ENCODE results near the gene OR11H7. TPM values are rescaled to one million over a fixed set of nuclear protein-coding genes. Genes with fewer than 3 reads are reported as not detected.

The OR11H7 gene
- total and polyA plus RNA-seq, 2 donors (not counting 1 experiment from before 2014, with no cell fraction given) = not detected

- no peak overlapping the region for H3K9ac ChIP-seq (ENCODE audit: insufficient read depth, low read length)
- no peaks in the 10 kb centered on the region for H3K4me1 ChIP-seq (ENCODE audit: control insufficient read depth, extremely low read depth, insufficient read depth, low read length)
- no peak overlapping the region for H2AFZ ChIP-seq (ENCODE audit: low read length)
- H3K4me3 ChIP-seq (replicated peaks in 1 of 4; ENCODE audit: control extremely low read depth in 1 of 4, insufficient read depth in 1 of 4, low read depth in 3 of 4, low read length in 4 of 4) = no peak overlapping the region
- no peak overlapping the region for H3K4me2 ChIP-seq (ENCODE audit: extremely low read depth, insufficient read depth, low read length)
- H4K20me1 ChIP-seq (ENCODE audit: control insufficient read depth, extremely low read depth, insufficient read depth, low read length) = no peaks in the 10 kb centered on the region
- DNase-seq (ENCODE audit: low read depth in 2 of 2) = no peak
- H3K79me2 ChIP-seq (ENCODE audit: control insufficient read depth, insufficient read depth, low read length) = no peaks in the 10 kb centered on the region
- TF ChIP-seq CTCF (conservative IDR thresholded peaks at IDR 0.05 in 1 of 2, IDR thresholded peaks at IDR 0.05 in 1 of 2; ENCODE audit: low read depth in 1 of 2, low read length in 2 of 2) (no peak), EZH2 (IDR thresholded peaks at IDR 0.05; ENCODE audit: low read length, missing control alignments) (no peak)
- H3K27ac ChIP-seq (ENCODE audit: insufficient read depth, low read length) = no peak overlapping the region
- no peaks in the 10 kb centered on the region for H3K9me3 ChIP-seq (ENCODE audit: control insufficient read depth, insufficient read depth, low read depth, low read length)
- no peaks in the 10 kb centered on the region for H3K36me3 ChIP-seq (ENCODE audit: control insufficient read depth, insufficient read depth, low read length)
- no peaks in the 10 kb centered on the region for H3K27me3 ChIP-seq (ENCODE audit: control insufficient read depth, insufficient read depth, low read length)
These were observed 48.3 kb upstream of the OR11H7 start for GRCh38 chr14:20180486-20180885.

- Histone ChIP-seq H3K27me3 (ENCODE audit: control insufficient read depth, insufficient read depth, low read length) (no peaks in the 10 kb centered on the region), H3K9me3 (ENCODE audit: control insufficient read depth, insufficient read depth, low read depth, low read length) (no peaks in the 10 kb centered on the region), H3K36me3 (ENCODE audit: control insufficient read depth, insufficient read depth, low read length) (no peaks in the 10 kb centered on the region), H3K4me3 (replicated peaks in 1 of 4; ENCODE audit: control extremely low read depth in 1 of 4, insufficient read depth in 1 of 4, low read depth in 3 of 4, low read length in 4 of 4) (no peak overlapping the region), H3K79me2 (ENCODE audit: control insufficient read depth, insufficient read depth, low read length) (no peaks in the 10 kb centered on the region), H2AFZ (ENCODE audit: low read length) (no peak overlapping the region), H3K9ac (ENCODE audit: insufficient read depth, low read length) (no peak overlapping the region), H3K4me1 (ENCODE audit: control insufficient read depth, extremely low read depth, insufficient read depth, low read length) (no peaks in the 10 kb centered on the region), H3K4me2 (ENCODE audit: extremely low read depth, insufficient read depth, low read length) (no peak overlapping the region), H3K27ac (ENCODE audit: insufficient read depth, low read length) (no peak overlapping the region), H4K20me1 (ENCODE audit: control insufficient read depth, extremely low read depth, insufficient read depth, low read length) (no peaks in the 10 kb centered on the region)
- TF ChIP-seq EZH2 (IDR thresholded peaks at IDR 0.05; ENCODE audit: low read length, missing control alignments) (no peak), CTCF (conservative IDR thresholded peaks at IDR 0.05 in 1 of 2, IDR thresholded peaks at IDR 0.05 in 1 of 2; ENCODE audit: low read depth in 1 of 2, low read length in 2 of 2) (no peak)
- no peak for DNase-seq (ENCODE audit: low read depth in 2 of 2)
These were observed 44.6 kb upstream of the OR11H7 start for GRCh38 chr14:20184181-20184580.

- no peak within 1 kb of the TSS for H3K4me2 ChIP-seq (ENCODE audit: extremely low read depth, insufficient read depth, low read length)
- H3K4me1 ChIP-seq (ENCODE audit: control insufficient read depth, extremely low read depth, insufficient read depth, low read length) = no peaks in the 10 kb centered on the region
- no peaks in the 10 kb centered on the region for H3K79me2 ChIP-seq (ENCODE audit: control insufficient read depth, insufficient read depth, low read length)
- no peak within 1 kb of the TSS for H3K4me3 ChIP-seq (replicated peaks in 1 of 4; ENCODE audit: control extremely low read depth in 1 of 4, insufficient read depth in 1 of 4, low read depth in 3 of 4, low read length in 4 of 4)
- no peak within 1 kb of the TSS for H3K9ac ChIP-seq (ENCODE audit: insufficient read depth, low read length)
- no peak for DNase-seq (ENCODE audit: low read depth in 2 of 2)
- TF ChIP-seq EZH2 (IDR thresholded peaks at IDR 0.05; ENCODE audit: low read length, missing control alignments) = no peak
- no peak for TF ChIP-seq CTCF (conservative IDR thresholded peaks at IDR 0.05 in 1 of 2, IDR thresholded peaks at IDR 0.05 in 1 of 2; ENCODE audit: low read depth in 1 of 2, low read length in 2 of 2)
- H3K9me3 ChIP-seq (ENCODE audit: control insufficient read depth, insufficient read depth, low read depth, low read length) = no peaks in the 10 kb centered on the region
- H4K20me1 ChIP-seq (ENCODE audit: control insufficient read depth, extremely low read depth, insufficient read depth, low read length) = no peaks in the 10 kb centered on the region
- H2AFZ ChIP-seq (ENCODE audit: low read length) = no peak within 1 kb of the TSS
- H3K27ac ChIP-seq (ENCODE audit: insufficient read depth, low read length) = no peak within 1 kb of the TSS
- H3K27me3 ChIP-seq (ENCODE audit: control insufficient read depth, insufficient read depth, low read length) = no peaks in the 10 kb centered on the region
- no peaks in the 10 kb centered on the region for H3K36me3 ChIP-seq (ENCODE audit: control insufficient read depth, insufficient read depth, low read length)
These were observed 38.2 kb upstream of the OR11H7 start, which contains the start of gene OR11G2 for GRCh38 chr14:20190596-20190995. OR11G2 (plus strand) TSS chr14:20190896; CDS start chr14:20197438, 6,542 bp downstream.
